HL-60/S4 treated with retinoic acid at 250 ng/mL for 4 days and 3 days (cell line): ENCODE results near the gene TAF1A.
"Not testable (repeated sequence)": the region's sequence is repeated elsewhere in the genome, so short reads cannot be mapped to it uniquely, and the experiment has no call there.

Experiments
- in situ Hi-C: fragments of 300-500 bp; cut with MboI; formaldehyde crosslinking; loops from 2 replicates; pipeline ENCODE4 v1.7.0; 2022; ENCODE audit warnings: low sequenced_read_pairs

TAF1A gene

DNA sequence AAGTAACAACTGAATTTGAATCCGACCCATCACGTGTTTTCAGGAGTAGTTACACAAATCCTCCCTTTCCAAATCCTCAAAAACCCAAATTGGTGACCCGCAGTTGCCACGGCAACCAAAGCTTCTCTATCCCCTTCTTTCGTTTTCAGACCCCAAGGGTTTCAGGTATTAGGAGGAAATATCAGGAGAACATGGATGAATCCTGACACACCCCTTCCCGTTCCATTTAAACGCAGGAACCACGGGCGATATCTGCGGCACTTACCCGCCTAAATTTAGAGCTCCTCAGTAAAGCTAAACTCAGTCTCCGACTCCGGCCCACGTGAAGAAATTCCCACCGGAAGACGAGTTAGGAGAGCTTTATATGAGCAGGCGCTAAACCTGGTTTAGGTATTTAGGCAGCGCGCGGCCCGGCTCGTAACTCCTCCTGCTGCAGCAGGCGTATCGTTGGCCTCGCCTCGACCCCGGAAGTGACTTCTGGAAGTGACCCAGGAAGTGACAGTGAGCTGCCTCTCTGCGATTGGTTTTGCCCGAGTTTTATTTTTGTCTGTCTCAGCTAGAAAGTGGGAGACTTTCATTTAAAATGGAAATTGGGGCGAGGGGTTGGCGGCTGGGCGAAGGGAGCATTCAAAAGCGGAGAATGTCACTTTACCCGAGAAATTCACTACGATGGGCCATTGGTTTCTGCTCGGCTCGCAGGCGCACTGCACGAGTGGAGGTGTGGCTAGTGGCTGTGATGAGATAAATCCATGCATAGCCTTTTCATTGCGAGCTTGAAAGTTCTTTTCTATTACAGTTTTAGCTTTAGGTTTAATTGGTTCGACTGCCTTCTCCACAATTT lies at the start of gene TAF1A:
TAF1A (minus strand) TSS at position 472 of the 841 bp plus-strand sequence.
- in situ Hi-C loops, result no loop called here

- in situ Hi-C loops, result loop anchor here (10.0 kb wide), 1 partner anchor 170 kb away; no protein-coding TSS in a partner anchor
Observed at GRCh38 chr1:222634180-222635013, 44.7 kb upstream of the TAF1A start.

DNA sequence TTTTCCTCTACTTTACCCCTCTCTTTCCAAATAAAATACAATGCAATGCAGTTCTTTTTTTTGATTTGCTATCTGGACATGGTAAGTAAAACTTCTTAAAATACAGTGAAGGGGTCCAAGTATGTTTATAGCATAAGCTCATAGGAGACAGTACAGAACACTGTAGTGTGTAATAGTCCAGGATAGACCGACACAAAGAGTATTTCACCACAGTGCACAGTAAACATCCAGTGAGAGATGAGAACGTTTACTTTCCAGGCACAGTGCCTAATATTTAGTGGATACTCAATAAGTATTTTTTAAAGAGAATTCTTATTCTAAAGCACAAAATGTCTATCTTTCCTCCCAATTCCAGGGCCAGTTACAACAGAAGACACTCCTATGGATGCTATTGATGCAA lies 43.0 kb upstream of the TAF1A start:
- in situ Hi-C loops, result loop anchor here (10.0 kb wide), 1 partner anchor 168 kb away; no protein-coding TSS in a partner anchor

GRCh38 chr1:222631611-222632208 lies 42.0 kb upstream of the TAF1A start:
- in situ Hi-C loops, result loop anchor here (10.0 kb wide), 1 partner anchor 167 kb away; no protein-coding TSS in a partner anchor

- in situ Hi-C loops, result loop anchor here (10.0 kb wide), 1 partner anchor 165 kb away; no protein-coding TSS in a partner anchor
Observed at GRCh38 chr1:222629921-222630535, 40.3 kb upstream of the TAF1A start.

- in situ Hi-C loops, result no loop called here
Observed at GRCh38 chr1:222627232-222627631, 37.5 kb upstream of the TAF1A start.

DNA sequence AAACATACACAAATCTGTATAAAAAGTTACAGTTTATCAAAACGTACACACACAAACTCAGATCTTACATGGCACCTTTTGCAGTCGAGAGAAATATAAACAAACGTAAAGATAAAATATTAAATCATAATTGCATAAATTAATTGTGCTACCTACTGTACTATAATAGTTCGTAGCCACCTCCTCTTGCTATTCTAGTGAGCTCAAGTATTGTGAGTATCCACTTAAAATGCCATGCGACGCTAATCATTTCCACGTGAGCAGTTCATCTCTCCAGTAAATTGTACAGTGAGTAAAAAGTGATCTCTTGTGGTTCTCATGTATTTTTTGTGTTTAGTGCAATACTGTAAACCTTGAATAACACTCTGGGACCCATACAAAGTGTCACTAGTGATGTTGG lies 34.5 kb upstream of the TAF1A start:
- in situ Hi-C loops, result no loop called here

GRCh38 chr1:222623458-222623857 lies 33.7 kb upstream of the TAF1A start:
- in situ Hi-C loops, result no loop called here

- in situ Hi-C loops, result no loop called here
Observed at GRCh38 chr1:222622765-222623164, 33.0 kb upstream of the TAF1A start.

GRCh38 chr1:222620566-222620965 lies 30.8 kb upstream of the TAF1A start:
- in situ Hi-C loops, result no loop called here

- in situ Hi-C loops, result no loop called here
Observed at GRCh38 chr1:222618880-222619596, 29.3 kb upstream of the TAF1A start.

- in situ Hi-C loops, result no loop called here
Observed at GRCh38 chr1:222618001-222618879, 28.5 kb upstream of the TAF1A start, which contains the start of gene MIA3. MIA3 (plus strand) TSS chr1:222618097; CDS start chr1:222618111, 14 bp downstream.

DNA sequence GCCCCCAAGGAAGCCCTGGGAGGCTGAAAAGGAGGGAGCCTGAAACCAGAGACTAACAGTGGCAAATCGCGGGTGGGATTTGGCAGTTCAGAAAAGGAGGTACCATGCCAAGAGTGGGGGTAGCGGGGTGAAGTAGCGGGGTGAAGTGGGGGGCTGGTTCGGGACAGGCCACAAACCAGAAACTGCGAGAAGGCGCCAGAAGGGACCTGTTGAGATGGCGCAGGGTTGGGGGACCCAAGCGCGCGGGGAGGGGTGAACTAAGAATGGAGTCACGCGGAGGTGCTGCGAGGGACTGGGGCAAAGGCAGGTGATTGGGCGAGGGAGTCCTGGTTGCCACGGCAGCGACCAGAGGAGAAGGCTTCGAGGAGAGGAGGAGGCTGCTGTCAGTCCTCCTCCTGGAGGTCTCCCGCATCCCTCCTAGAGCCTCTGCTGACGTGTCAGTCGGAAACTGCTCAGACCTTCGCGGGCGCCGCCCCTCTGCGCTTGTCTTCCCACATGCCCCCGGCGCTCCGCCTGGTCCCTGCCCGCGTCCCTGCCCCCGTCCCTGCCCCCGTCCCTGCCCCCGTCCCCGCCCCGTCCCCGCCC lies 27.7 kb upstream of the TAF1A start:
- in situ Hi-C loops, result no loop called here

GRCh38 chr1:222616525-222616924 lies 26.8 kb upstream of the TAF1A start:
- in situ Hi-C loops, result no loop called here

- in situ Hi-C loops, result no loop called here
Observed at GRCh38 chr1:222613627-222614026, 23.9 kb upstream of the TAF1A start.

GRCh38 chr1:222610728-222611127 lies 21.0 kb upstream of the TAF1A start:
- in situ Hi-C loops, result no loop called here

- in situ Hi-C loops, result not testable (repeated sequence)
Observed at GRCh38 chr1:222609111-222609510, 19.4 kb upstream of the TAF1A start.

DNA sequence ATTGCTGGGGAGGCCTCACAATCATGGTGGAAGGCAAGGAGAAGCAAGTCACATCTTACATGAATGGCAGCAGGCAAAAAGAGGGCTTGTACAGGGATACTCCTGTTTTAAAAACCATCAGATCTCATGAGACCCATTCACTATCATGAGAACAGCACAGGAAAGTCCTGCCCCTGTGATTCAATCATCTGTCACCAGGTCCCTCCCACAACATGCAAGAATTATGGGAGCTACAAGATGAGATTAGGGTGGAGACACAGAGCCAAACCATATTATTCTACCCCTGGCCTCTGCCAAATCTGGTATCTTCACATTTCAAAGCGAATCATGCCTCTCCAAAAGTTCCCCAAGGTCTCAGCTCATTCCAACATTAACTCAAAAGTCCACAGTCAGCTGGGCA lies 17.0 kb upstream of the TAF1A start:
- in situ Hi-C loops, result no loop called here

GRCh38 chr1:222601257-222601656 lies 11.5 kb upstream of the TAF1A start:
- in situ Hi-C loops, result no loop called here
